ENCODE data around the gene ANKRD7.

GRCh38 chr7:118285358-118285757, 60.9 kb downstream of the ANKRD7 start:
- TF ChIP-seq CTCF (tag by site-specific recombination; IDR thresholded peaks at IDR 0.05), result no peak
- TF ChIP-seq KLF1 (tag by site-specific recombination; IDR thresholded peaks at IDR 0.05), result no peak
- no peak for TF ChIP-seq ZNF449 (tag by site-specific recombination; IDR thresholded peaks at IDR 0.05)
- TF ChIP-seq ZNF202 (tag by site-specific recombination; IDR thresholded peaks at IDR 0.05; ENCODE audit: borderline replicate concordance), result no peak
- TF ChIP-seq REST (tag by site-specific recombination; IDR thresholded peaks at IDR 0.05), result no peak
- TF ChIP-seq ZNF76 (tag by site-specific recombination; IDR thresholded peaks at IDR 0.05; ENCODE audit: borderline replicate concordance, low read depth), result no peak
- TF ChIP-seq ZBTB44 (tag by site-specific recombination; IDR thresholded peaks at IDR 0.05), result no peak
- no peak for TF ChIP-seq ZNF830 (tag by site-specific recombination; IDR thresholded peaks at IDR 0.05; ENCODE audit: low read depth)
- TF ChIP-seq SP3 (tag by site-specific recombination; IDR thresholded peaks at IDR 0.05), result no peak
- TF ChIP-seq ZNF274 (IDR thresholded peaks at IDR 0.05; ENCODE audit: low read length), result no peak
- TF ChIP-seq ZNF274 (tag by site-specific recombination; IDR thresholded peaks at IDR 0.05; ENCODE audit: borderline replicate concordance), result no peak
- no peak for TF ChIP-seq PATZ1 (tag by site-specific recombination; IDR thresholded peaks at IDR 0.05)
